HCT116 (cell line): ENCODE results near the gene PEAK1. TPM values are rescaled to one million over a fixed set of nuclear protein-coding genes. Genes with fewer than 3 reads are reported as not detected.

Experiments used
- ATAC-seq: fragments of 200-7000 bp; cut with Tn5 transposase; 2 replicates; pipeline ENCODE4 v1.9.1; 2020; ENCODE audit warnings: mild to moderate bottlenecking, moderate library complexity
- BruUV-seq: library from RNA; stranded (reverse); fragments of 400-500 nt; replicated peaks from 2 replicates; lab custom pipeline; 2021; lab: Mats Ljungman, UMichigan
- CTCF ChIA-PET: fragments of 300-600 bp; sonication (Branson Sonifier 250); formaldehyde crosslinking; loops from one replicate; lab custom pipeline; 2021; ENCODE audit warnings: antibody characterized with exemption; lab: Charles Lee
- POLR2A ChIA-PET: fragments of 300-600, 350-600 bp; sonication (Branson Sonifier 250); formaldehyde crosslinking; loops from one replicate; lab custom pipeline; 2021; ENCODE audit warnings: antibody characterized with exemption; lab: Charles Lee
- RAD21 ChIA-PET, 2 experiments: fragments of 300-600 bp; sonication (Branson Sonifier 250); formaldehyde crosslinking; loops; one replicate each; lab custom pipeline; 2023; ENCODE audit warnings: low total read pairs in 2 of 2; ENCODE audit not compliant: uncharacterized antibody in 2 of 2, unreplicated experiment in 2 of 2, low non-redundant PET in 1 of 2; lab: Charles Lee
- DNase-seq: peaks from one replicate; pipeline ENCODE4 v3.0.0-alpha.2; 2010; ENCODE audit warnings: low read depth, low spot score
- H2AFZ ChIP-seq: fragments of 200-600 bp; shearing (Covaris generic), sonication (generic); 2 replicates; pipeline ENCODE4 v1.6.1; 2017; ENCODE audit warnings: low read depth, mixed run types, mixed read lengths, antibody characterized with exemption, low read length; ENCODE audit not compliant: poor library complexity, severe bottlenecking
- H3K27ac ChIP-seq: 2 replicates; pipeline ENCODE4 v1.5.1; 2012; ENCODE audit warnings: low read depth, low read length
- H3K27me3 ChIP-seq: fragments of 200-600 bp; sonication (generic); 2 replicates; pipeline ENCODE4 v1.6.1; 2016; ENCODE audit warnings: mixed run types, low read length, mixed read lengths; ENCODE audit not compliant: insufficient read depth
- H3K36me3 ChIP-seq, 2 experiments: fragments of 200-500 bp in 1 of 2; fragments of 200-600 bp in 1 of 2; sonication (Bioruptor generic) in 1 of 2; sonication (generic) in 1 of 2; 2 replicates each; pipeline versions ENCODE4 v1.5.1 to v1.6.1; 2014 to 2016; ENCODE audit warnings: low read length in 2 of 2, inconsistent platforms in 1 of 2, mixed read lengths in 1 of 2, mixed run types in 1 of 2; ENCODE audit not compliant: insufficient read depth in 2 of 2, control insufficient read depth in 1 of 2
- H3K4me1 ChIP-seq, 2 experiments: fragments of 200-600 bp in 1 of 2; sonication (generic) in 1 of 2; 2 replicates each; pipeline versions ENCODE4 v1.5.1 to v1.6.1; 2012 to 2017; ENCODE audit warnings: low read length in 2 of 2, inconsistent platforms in 1 of 2, mild to moderate bottlenecking in 1 of 2, mixed read lengths in 1 of 2, mixed run types in 1 of 2, moderate library complexity in 1 of 2; ENCODE audit not compliant: insufficient read depth in 2 of 2, control insufficient read depth in 1 of 2
- H3K4me2 ChIP-seq: fragments of 200-600 bp; sonication (generic); 2 replicates; pipeline ENCODE4 v1.6.1; 2017; ENCODE audit warnings: mixed run types, low read length, mixed read lengths
- H3K4me3 ChIP-seq, 2 experiments: fragments of 200-600 bp in 1 of 2; sonication (generic) in 1 of 2; replicated peaks in 1 of 2; 2 replicates each; pipeline ENCODE4 v1.5.1; 2011 to 2016; ENCODE audit warnings: low read length in 2 of 2, control low read depth in 1 of 2, low read depth in 1 of 2, mild to moderate bottlenecking in 1 of 2, mixed read lengths in 1 of 2, mixed run types in 1 of 2
- H3K79me2 ChIP-seq: fragments of 200-600 bp; sonication (generic); 2 replicates; pipeline ENCODE4 v1.6.1; 2017; ENCODE audit warnings: mild to moderate bottlenecking, mixed run types, low read length, moderate library complexity, mixed read lengths; ENCODE audit not compliant: insufficient read depth
- H3K9ac ChIP-seq: fragments of 200-600 bp; sonication (generic); 2 replicates; pipeline ENCODE4 v1.6.1; 2016; ENCODE audit warnings: low read length, mixed read lengths
- H3K9me2 ChIP-seq: fragments of 200-600 bp; sonication (generic), shearing (Covaris generic); 2 replicates; pipeline ENCODE4 v1.6.1; 2017; ENCODE audit warnings: mixed run types, mild to moderate bottlenecking, moderate library complexity; ENCODE audit not compliant: insufficient read depth
- H3K9me3 ChIP-seq, 2 experiments: fragments of 200-500 bp in 1 of 2; fragments of 200-600 bp in 1 of 2; sonication (Bioruptor generic) in 1 of 2; sonication (generic) in 1 of 2; 2 replicates each; pipeline ENCODE4 v1.6.1; 2014 to 2017; ENCODE audit warnings: low read length in 2 of 2, mixed read lengths in 2 of 2, inconsistent platforms in 1 of 2, low read depth in 1 of 2, mild to moderate bottlenecking in 1 of 2, mixed run types in 1 of 2, moderate library complexity in 1 of 2; ENCODE audit not compliant: control insufficient read depth in 1 of 2, insufficient read depth in 1 of 2
- H4K20me1 ChIP-seq: fragments of 200-600 bp; sonication (generic), shearing (Covaris generic); 2 replicates; pipeline ENCODE4 v1.6.1; 2017; ENCODE audit warnings: mixed run types, mild to moderate bottlenecking, moderate library complexity; ENCODE audit not compliant: insufficient read depth
- EZH2phosphoT487 ChIP-seq: fragments of 200-600 bp; IDR thresholded peaks from 2 replicates; pipeline ENCODE4 v1.6.1; 2018; ENCODE audit warnings: antibody characterized with exemption, borderline replicate concordance
- TCF7L2 ChIP-seq: IDR thresholded peaks from 2 replicates; pipeline ENCODE4 v1.7.0; 2011; ENCODE audit warnings: borderline replicate concordance, inconsistent platforms; ENCODE audit not compliant: insufficient read depth, insufficient read length; ENCODE audit errors: extremely low read depth
- ZNF274 ChIP-seq: fragments of 200-500 bp; sonication (Bioruptor generic); IDR thresholded peaks from 2 replicates; pipeline ENCODE4 v1.6.1; 2014; ENCODE audit warnings: mild to moderate bottlenecking, low read depth, low read length, inconsistent platforms
- intact Hi-C: fragments of 100-400 bp; cut with micrococcal nuclease; formaldehyde crosslinking; loops from 2 replicates; pipeline ENCODE4 v1.10.0; 2022
- total RNA-seq: library from RNA; stranded (reverse); gene quantifications from one replicate; pipeline ENCODE4 v1.2.1, GENCODE V29; 2021; ENCODE audit not compliant: unreplicated experiment

The PEAK1 gene
- total RNA-seq, 1 experiment from 2014 or later = 23.4 TPM

DNA sequence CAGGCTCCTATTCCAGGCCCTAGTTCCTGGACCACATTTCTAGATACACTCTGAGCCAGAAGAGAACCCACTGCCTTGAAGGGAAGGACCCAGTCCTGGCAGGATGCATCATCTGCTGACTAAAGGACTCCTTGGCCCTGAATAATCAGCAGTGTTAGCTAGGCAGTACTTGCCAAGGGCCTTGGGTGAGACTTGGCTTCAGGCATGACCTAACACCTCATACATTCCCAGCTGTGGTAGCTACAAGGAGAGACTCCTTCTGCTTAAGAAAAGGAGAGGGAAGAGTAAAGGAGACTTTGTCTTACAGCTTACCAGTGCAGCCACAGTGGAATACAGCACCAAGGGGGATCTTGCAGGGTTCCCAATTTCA is 26.4 kb downstream of the PEAK1 start:
- ChIA-PET POLR2A (no interaction called here), RAD21 (no interaction called here), CTCF (no interaction called here)
- TF ChIP-seq ZNF274 (no peak), TCF7L2 (no peak)
- intact Hi-C loops = no loop called here
- Histone ChIP-seq H3K9ac (no peak overlapping the region), H2AFZ (no peak overlapping the region), H3K36me3 (no peaks in the 10 kb centered on the region), H4K20me1 (no peaks in the 10 kb centered on the region; the same call in 1 of the 2 replicates), H3K9me3 (peaks cover 4 to 6% of the 10 kb centered on the region in 2 experiments; a peak in 3 of 4 replicates), H3K9me2 (no peaks in the 10 kb centered on the region), H3K4me2 (no peak overlapping the region), H3K27me3 (no peaks in the 10 kb centered on the region), H3K79me2 (peaks cover 7% of the 10 kb centered on the region), H3K4me3 (no peak overlapping the region), H3K4me1 (no peaks in the 10 kb centered on the region), H3K27ac (no peak overlapping the region)
- ATAC-seq (no peak), DNase-seq (no peak)
- no TSS peak for BruUV-seq

DNA sequence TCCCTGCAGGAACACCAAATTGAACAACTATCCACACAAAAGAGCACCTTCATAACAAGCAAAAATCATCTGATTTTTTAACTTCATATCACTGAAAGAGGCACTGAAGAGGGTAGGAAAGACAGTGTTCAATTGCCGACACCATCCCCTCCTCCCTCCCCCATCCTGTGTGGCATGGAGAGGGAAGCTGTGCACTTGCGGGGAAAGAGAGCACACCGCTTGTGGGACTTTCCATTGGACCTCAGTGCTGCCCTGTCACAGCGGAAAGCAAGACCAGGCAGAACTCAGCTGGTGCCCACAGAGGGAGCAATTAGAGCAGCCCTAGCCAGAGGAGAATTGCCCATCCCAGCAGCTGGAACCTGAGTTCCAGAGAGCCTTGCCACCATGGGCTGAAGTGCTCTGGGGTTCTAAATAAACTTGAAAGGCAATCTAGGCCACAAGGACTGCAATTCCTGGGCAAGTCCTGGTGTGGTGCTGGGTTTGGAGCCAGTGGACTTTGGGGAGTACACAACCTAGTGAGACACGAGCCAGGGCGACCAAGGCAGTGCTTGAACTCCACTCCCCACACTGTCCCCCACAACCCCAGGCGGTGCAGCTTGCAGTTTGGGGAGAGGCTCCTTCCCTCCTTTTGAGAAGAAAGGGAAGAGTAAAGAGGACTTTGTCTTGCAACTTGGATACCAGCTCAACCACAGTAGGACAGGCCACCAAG is 27.0 kb downstream of the PEAK1 start:
- no peak for ATAC-seq
- POLR2A ChIA-PET = no interaction called here
- H3K9me2 ChIP-seq = no peaks in the 10 kb centered on the region
- CTCF ChIA-PET = no interaction called here
- no TSS peak for BruUV-seq
- H3K4me1 ChIP-seq = no peaks in the 10 kb centered on the region
- H3K27me3 ChIP-seq = no peaks in the 10 kb centered on the region
- H3K9ac ChIP-seq = no peak overlapping the region
- intact Hi-C loops = no loop called here
- H3K9me3 ChIP-seq = peaks cover 0 to 5% of the 10 kb centered on the region in 2 experiments; a peak in 1 of 4 replicates
- H3K27ac ChIP-seq = no peak overlapping the region
- H4K20me1 ChIP-seq = no peaks in the 10 kb centered on the region; the same call in 1 of the 2 replicates
- H3K36me3 ChIP-seq = no peaks in the 10 kb centered on the region
- DNase-seq = no peak
- H3K4me2 ChIP-seq = no peak overlapping the region
- H2AFZ ChIP-seq = no peak overlapping the region
- H3K4me3 ChIP-seq = no peak overlapping the region
- RAD21 ChIA-PET = no interaction called here
- TF ChIP-seq EZH2phosphoT487 = no peak
- H3K79me2 ChIP-seq = peaks cover 7% of the 10 kb centered on the region
